GM19452 (cell line): ENCODE measurements around the gene CALN1.
"Not testable (repeated sequence)": the region's sequence is repeated elsewhere in the genome, so short reads cannot be mapped to it uniquely, and the experiment has no call there.

ENCODE experiments used
- ATAC-seq: cut with Tn5 transposase; IDR thresholded peaks from one replicate; pipeline ENCODE4 v1.9.1; 2021; ENCODE audit not compliant: unreplicated experiment

The CALN1 gene

DNA sequence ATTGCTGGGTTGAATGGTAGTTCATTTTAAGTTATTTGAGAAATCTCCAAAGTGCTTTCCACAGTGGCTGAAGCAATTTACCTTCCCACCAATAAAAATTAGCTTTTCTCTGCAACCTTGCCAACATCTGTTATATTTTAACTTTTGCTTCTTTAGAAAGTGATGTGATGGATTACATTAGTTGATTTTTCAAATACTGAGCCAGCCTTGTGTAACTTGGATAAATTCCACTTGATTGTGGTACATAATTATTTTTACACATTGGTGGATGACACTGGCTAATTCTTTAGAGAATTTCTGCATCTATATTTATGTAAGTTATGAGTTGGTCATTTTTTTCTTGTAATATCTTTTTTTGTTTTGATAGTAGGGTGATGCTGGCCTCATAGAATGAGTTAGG is 646.1 kb downstream of the CALN1 start:
- ATAC-seq, result no peak

DNA sequence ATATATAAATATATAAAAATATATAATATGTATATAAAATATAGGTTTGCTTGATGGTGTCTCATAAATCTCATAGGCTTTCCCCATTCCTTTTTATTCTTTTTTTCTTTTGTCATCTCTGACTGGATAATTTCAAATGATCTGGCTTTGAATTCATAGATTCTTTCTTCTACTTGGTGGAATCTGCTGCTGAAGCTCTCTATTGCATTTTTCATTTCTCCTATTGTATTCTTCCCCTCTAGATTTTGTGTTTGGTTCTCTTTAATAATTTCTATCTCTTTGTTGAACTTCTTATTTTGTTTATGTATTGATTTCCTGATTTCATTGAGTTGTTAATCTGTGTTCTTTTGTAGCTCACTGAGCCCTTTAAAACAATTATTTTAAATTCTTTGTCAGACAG is 650.8 kb downstream of the CALN1 start:
- ATAC-seq, result no peak

DNA sequence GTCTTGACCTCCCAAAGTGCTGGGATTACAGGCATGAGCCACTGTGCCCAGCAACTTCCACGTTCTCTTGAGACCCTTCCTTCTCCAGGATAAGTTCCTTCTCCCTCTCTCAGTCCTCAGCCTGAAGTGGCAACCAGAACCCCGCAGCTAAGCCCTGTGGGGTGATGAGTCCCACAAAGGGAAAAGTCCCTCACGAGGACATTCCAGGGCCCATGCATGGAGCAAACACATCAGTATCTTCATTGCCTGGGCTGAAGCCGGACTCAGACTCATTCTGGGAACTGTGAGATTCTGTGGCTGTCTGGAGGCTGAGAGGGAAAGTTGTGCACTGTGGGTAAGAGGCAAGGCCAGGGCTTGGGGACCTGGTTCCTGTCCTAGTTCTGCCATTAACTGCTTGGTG is 657.3 kb downstream of the CALN1 start:
- no peak for ATAC-seq

DNA sequence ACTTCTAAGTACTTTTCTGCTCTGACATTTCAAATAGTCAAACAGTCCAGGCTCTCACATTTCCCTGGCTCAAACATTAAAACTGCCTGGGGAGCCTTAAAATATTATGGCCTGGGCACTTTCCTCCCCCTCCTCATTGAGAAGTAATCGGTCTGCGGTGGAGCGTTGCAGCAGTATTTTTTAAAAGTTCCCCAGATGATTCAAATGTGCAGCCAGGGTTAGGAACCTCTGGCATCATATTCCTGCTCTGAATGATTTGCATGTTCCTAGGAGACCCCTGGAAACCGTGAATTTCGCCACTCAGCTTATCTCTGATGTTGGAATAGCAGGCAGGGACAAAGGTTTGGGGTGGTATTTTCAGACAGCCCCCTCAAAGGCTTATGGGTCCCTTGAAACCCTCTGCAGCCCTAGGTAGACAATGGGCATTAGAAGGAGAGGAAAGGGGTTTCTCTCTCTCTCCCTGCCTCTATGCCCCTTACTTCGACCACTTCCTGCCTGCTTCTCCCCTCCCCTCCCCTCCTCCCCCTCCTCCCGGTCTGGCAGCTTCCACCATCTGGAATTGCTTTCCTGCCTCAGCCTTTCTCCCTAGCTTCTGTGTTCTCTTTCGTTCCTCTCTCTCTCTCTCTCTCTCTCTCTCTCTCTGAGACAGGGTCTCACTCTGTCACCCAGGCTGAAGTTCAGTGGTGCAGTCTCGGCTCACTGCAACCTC is 658.0 kb downstream of the CALN1 start:
- no peak for ATAC-seq

DNA sequence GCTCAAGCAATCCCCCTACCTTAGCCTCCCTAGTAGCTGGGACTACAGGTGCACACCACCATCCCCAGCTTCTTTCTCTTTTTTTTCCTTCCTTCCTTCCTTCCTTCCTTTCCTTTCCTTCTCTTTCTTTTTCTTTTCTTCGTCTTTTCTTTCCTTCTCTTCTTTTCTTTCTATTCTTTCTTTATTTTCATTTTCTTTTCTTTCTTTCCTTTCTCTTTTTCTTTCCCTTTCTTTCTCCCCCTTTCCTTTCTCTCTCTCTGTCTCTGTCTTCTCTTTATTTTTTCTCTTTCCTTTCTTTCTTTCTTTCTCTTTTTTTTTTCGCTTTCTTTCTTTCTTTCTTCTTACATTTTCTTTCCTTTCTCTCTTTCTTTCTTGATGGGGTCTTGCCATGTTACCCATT is 658.9 kb downstream of the CALN1 start:
- no peak for ATAC-seq

DNA sequence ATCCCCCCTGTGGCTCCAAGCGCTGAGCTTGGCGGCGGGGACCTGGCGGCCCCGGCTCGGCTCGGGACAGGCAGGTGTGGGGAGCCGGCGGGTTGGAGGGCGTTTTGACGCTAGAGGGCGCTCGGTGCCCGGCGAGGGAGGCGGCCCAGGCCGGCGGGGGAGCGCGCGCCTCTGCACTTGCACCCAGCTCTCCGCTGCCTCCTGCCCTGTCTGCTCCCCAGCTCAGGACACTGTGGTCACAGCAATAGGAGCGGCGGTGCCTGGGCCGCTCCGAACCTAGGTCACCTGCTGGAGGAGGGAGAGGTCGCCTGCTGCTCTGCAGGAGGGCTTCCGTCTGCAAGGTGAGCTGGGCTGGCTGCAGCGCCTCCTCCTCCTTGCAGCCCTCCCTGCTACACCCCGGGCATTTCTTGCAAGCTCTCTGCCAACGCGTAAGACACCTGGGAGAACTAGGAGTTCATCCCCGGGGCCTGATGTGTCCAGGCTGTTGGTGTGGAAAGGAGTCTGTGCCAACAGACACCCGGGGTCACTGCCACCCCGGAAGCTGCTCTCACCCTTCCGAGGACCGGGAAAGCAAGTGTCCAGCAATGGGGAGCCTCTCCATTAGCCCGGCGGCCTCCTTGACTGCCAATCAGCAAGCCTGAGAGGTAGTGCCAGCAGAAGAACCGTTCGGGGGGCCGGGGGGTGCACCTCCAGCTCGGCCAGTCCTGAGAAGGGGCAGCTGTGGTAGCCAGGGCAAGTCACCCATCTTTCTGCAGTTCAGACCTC is 659.8 kb downstream of the CALN1 start:
- no peak for ATAC-seq

DNA sequence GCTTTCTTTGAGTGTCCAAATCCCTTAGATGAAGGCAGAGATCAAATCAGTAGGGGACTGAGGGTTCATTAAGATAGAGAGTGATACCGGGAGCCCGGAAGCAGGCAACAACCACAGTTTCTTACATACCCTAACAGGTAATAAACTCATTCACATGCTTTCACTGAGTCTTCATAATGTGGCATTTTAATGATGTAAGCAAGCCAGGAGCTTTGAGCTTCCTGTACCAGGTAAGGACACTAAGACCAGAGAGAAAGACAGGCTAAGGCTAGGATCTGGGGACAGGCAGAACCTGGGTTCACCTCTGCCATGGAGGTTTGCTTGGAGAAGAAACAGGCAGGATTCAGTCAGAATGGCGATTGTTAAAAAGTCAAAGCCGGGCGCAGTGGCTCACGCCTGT is 661.8 kb downstream of the CALN1 start:
- no peak for ATAC-seq

DNA sequence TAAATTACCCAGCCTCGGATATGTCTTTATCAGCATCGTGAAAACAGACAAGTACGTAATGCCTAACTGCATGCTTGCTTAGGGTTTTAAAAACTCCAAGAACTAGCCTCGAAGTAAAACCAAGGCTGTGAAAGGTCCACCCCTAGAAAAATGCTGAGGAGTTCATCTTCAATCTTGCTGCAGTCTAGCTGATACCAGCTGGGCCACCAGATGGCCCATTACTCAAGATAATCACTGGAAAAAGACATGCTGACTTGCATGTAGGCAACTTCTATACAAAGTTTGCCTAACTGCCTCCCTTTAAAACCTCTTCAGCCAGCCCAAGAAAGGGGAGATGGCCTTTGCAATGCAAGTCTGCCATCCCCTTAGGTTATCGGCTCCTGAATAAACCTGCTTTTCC is 666.1 kb downstream of the CALN1 start:
- ATAC-seq, result no peak

DNA sequence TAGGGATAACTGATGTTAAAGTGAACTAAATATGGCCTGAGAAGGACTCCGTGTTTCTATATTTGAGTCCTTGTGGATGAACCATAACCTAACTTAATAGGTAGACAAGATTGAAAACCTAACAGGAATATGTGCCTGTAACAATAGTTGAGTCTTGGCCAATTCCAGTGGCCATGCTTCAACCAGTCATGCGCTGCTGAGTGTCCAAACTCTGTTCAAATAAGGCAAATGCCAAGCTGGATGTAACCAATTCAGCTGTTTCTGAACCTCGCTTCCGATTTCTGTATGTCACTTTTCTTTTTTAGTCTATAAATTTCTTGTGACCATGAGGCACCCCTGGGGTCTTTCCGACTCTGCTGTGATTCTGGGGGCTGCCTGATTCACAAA is 672.0 kb downstream of the CALN1 start:
- no peak for ATAC-seq

DNA sequence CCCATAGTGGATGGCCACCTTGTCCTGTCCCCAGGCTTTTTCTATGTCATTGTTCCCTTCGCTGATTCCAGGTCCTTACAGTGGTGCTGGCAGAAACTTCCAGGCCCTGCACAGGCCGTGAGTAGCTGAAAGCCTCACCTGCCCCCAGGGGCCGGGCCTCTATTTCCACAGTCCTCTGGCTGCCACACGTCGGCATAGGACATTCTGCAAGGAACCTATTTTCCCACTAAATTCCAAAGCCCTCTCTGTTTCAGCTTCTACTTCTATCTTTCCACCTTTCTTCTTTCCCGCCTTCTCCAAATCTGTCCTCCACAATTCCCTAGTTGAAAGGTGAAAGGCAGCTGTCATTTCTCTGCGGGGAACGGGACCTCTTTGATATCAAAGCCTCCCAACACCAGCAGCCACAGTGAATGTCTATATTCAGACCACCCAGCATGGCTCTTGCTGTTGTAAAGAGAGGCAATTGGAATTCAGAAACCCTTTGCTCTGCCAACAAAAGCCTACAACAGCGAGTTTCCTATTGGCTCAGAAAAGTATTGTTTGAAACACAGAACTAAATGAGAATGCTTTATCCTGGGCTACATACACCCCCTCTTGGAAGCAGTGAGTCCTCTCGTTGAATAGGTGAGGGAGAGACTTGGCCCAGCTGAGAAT is 672.5 kb downstream of the CALN1 start:
- ATAC-seq, result no peak

DNA sequence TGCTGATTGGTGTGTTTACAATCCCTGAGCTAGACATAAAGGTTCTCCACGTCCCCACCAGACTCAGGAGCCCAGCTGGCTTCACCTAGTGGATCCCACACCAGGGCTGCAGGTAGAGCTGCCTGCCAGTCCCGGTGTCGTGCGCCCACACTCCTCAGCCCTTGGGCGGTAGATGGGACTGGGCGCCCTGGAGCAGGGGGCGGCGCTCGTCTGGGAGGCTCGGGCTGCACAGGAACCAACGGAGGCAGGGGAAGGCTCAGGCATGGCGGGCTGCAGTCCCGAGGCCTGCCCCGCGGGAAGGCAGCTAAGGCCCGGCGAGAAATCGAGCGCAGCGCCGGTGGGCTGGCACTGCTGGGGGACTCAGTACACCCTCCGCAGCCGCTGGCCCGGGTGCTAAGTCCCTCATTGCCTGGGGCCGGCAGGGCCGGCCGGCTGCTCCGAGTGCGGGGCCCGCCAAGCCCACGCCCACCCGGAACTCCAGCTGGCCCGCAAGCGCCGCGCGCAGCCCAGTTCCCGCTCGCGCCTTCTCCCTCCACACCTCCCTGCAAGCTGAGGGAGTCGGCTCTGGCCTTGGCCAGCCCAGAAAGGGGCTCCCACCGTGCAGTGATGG is 674.1 kb downstream of the CALN1 start:
- not testable (repeated sequence) for ATAC-seq

DNA sequence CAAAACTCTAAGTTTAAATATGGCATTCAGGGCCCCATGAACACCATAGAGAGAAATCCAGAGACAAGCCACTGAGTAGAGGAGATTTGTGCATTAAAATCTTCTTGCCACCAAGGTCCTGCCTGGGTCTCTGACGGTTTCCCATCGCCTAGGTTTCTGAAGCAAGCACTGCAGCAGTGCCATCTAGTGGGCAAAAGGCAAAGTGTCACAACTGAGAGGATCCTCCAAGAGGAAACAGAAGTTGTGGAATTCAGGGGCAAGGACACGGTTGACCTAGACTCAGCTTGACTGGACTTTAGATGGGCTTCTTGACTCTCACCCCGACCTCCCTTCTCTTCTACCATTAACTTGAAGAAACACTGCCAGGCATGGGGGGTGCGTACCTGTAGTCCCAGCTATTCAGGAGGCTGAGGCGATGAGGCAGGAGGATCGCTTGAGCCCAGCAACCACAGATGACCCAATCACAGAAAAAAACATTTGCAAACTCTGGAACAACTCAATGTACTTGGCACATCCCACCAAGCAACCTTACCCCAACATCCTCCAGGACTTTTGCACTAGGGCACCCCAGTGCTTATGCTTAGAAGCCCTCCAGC is 676.1 kb downstream of the CALN1 start:
- peak; percentile 66 for ATAC-seq

DNA sequence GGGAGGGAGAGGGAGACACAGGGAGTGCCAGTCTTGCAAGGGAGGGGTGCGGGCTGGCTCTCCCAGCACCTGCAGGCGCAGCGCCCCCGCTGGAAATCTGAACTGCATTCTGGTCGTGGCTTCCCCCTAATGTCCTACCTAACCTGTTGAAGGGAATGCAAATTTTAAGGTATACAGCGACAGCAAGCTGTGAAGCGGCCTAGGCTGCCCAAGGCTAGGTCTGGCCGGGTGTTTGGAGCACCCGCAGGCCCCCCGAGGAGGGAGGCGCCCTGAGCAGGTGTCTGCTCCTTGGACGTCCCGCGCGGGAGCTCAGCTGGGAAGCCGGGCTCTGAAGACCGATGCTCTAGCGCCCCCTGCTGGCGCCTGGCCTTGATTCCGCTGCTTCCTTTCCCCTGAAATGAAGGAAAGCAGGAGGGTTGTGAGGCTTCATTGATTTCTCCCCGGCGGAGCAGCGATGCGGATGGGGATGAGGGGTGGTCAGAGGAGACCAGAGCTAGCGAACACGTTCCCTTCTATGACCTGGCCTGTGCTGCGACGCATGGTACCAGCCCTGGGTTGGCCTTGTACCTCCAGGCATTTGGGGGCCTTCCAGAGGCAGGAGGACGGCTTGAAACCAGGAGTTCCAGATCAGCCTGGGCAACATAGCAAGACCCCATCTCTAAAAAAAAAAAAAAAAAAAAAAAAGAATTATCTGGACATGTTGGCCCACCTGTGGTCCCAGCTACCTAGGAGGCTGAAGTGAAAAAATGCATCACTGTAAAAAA is 678.8 kb downstream of the CALN1 start:
- no peak for ATAC-seq

DNA sequence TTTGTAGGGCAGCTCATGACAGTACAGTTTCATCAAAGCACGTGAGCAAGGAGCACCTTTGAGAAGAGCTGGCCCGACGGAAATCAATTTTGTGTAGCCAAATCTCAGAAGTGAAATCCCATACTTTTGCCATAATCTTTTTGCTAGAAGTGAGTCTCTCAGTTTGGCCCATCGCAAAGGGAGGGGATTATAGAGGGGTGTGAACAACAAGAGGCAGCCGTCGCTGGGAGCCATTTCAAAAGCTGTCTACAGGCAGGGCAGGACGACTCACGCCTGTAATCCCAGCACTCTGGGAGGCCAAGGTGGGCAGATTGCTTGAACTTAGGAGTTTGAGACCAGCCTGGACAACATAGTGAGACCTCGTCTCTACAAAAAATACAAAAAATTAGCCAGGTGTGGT is 680.4 kb downstream of the CALN1 start:
- ATAC-seq, result no peak
